Endothelial cell (in vitro differentiated cells): ENCODE measurements around the gene AFF2. TPM values are rescaled to one million over a fixed set of nuclear protein-coding genes. Genes with fewer than 3 reads are reported as not detected.

Experiments used
- DNase-seq: peaks from one replicate; pipeline ENCODE4 v3.0.0; 2021; ENCODE audit warnings: low spot score
- H3K27ac Mint-ChIP-seq: one replicate; pipeline ENCODE4 v1.8.0; 2021; ENCODE audit warnings: mixed read lengths, inconsistent platforms; ENCODE audit not compliant: unreplicated experiment
- H3K27me3 Mint-ChIP-seq: one replicate; pipeline ENCODE4 v1.8.0; 2021; ENCODE audit warnings: mild to moderate bottlenecking, moderate library complexity, mixed read lengths, inconsistent platforms; ENCODE audit not compliant: unreplicated experiment
- H3K36me3 Mint-ChIP-seq: one replicate; pipeline ENCODE4 v1.8.0; 2021; ENCODE audit warnings: mild to moderate bottlenecking, low read depth, mixed read lengths, inconsistent platforms; ENCODE audit not compliant: unreplicated experiment
- H3K4me1 Mint-ChIP-seq: one replicate; pipeline ENCODE4 v1.8.0; 2021; ENCODE audit warnings: mild to moderate bottlenecking, mixed read lengths, inconsistent platforms; ENCODE audit not compliant: unreplicated experiment
- H3K4me3 Mint-ChIP-seq: one replicate; pipeline ENCODE4 v1.8.0; 2021; ENCODE audit warnings: mild to moderate bottlenecking, mixed read lengths, inconsistent platforms; ENCODE audit not compliant: unreplicated experiment
- H3K9me3 Mint-ChIP-seq: one replicate; pipeline ENCODE4 v1.8.0; 2021; ENCODE audit warnings: mixed read lengths, inconsistent platforms; ENCODE audit not compliant: unreplicated experiment
- total RNA-seq: library from RNA; stranded (reverse); fragmentation: NEBNext Ultra II Directional; extraction: Animal tissue kit (Norgen Biotek cat#: 25700); gene quantifications from one replicate; pipeline ENCODE4 v1.2.1, GENCODE V29; 2021; ENCODE audit not compliant: unreplicated experiment
- TF ChIP-seq, protein P1 (sequence below): fragments of 200-600 bp; sonication (generic); IDR thresholded peaks from one replicate; pipeline ENCODE4 v1.5.0; 2021; ENCODE audit warnings: antibody characterized with exemption; ENCODE audit not compliant: unreplicated experiment

The AFF2 gene
- total RNA-seq, 1 donor from 2014 or later, result 9.3 TPM

DNA sequence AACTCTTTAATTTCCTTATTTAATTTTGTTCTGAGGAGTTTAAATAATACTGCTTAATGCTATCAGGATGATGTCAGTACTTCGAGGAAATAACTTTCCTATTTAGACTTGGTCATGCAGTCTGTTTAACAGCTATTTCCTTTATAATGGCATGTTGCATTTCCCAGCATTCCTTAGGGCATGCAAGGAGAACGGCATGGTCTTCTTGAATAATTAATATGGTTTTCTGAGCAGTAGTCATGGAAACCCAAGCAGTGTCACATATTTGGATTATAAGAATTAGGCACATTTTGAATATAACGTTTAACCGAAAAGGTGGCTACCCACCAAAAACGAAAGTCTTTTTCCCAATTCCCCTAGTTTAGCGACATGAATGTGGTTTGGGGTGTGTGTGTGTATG lies 76.0 kb downstream of the AFF2 start:
- TF ChIP-seq, protein P1, sequence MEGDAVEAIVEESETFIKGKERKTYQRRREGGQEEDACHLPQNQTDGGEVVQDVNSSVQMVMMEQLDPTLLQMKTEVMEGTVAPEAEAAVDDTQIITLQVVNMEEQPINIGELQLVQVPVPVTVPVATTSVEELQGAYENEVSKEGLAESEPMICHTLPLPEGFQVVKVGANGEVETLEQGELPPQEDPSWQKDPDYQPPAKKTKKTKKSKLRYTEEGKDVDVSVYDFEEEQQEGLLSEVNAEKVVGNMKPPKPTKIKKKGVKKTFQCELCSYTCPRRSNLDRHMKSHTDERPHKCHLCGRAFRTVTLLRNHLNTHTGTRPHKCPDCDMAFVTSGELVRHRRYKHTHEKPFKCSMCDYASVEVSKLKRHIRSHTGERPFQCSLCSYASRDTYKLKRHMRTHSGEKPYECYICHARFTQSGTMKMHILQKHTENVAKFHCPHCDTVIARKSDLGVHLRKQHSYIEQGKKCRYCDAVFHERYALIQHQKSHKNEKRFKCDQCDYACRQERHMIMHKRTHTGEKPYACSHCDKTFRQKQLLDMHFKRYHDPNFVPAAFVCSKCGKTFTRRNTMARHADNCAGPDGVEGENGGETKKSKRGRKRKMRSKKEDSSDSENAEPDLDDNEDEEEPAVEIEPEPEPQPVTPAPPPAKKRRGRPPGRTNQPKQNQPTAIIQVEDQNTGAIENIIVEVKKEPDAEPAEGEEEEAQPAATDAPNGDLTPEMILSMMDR, result no peak
- no peak for DNase-seq
- Mint-ChIP-seq H3K36me3 (no peaks in the 10 kb centered on the region), H3K27ac (no peak overlapping the region), H3K4me1 (no peaks in the 10 kb centered on the region), H3K4me3 (no peak overlapping the region), H3K9me3 (no peaks in the 10 kb centered on the region), H3K27me3 (no peaks in the 10 kb centered on the region)

DNA sequence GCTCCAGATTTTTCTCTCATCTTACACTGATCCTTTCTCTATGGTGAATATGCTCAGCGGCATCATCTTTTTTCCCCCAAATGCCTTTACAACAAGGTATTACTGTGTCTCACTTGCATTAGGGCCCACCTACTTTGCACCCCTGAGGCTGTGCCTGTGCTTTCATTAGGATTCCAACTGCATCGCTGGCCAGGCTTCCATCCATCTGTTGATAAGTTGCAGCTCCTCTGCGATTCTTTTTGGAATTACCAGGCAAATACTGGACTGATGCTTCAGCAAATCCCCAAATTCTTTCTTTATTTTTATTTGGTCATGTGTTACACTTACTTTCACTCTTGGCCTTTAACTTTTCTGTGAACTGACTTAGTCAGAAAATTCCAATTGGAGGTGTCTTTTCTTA lies 77.3 kb downstream of the AFF2 start:
- no peak for DNase-seq
- Mint-ChIP-seq H3K36me3 (no peaks in the 10 kb centered on the region), H3K27me3 (no peaks in the 10 kb centered on the region), H3K4me1 (no peaks in the 10 kb centered on the region), H3K27ac (no peak overlapping the region), H3K9me3 (no peaks in the 10 kb centered on the region), H3K4me3 (no peak overlapping the region)
- TF ChIP-seq, protein P1, result no peak

DNA sequence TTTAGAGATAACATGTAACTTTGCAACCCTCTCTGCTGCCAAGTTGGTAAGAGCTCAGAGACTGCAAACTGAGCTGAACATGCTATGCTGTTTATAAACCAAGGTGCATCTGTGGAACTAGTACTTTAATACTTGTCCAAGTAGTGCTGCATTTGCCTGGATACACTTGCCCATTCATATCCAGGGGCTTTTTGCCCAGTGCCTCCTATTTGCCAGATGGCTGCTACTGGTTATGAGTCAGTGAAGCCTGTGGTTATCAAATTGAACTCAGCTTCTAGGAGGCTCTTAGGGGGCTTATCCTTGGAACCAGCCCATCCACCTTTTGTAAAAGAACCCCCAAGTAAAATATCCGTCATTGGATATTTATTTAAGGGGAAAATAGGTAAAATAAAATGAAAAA lies 79.6 kb downstream of the AFF2 start:
- Mint-ChIP-seq H3K36me3 (no peaks in the 10 kb centered on the region), H3K27ac (no peak overlapping the region), H3K4me3 (no peak overlapping the region), H3K27me3 (peaks cover 2% of the 10 kb centered on the region), H3K9me3 (no peaks in the 10 kb centered on the region), H3K4me1 (no peaks in the 10 kb centered on the region)
- TF ChIP-seq, protein P1, result no peak
- DNase-seq, result no peak

GRCh38 chrX:148582353-148582752 lies 81.9 kb downstream of the AFF2 start:
- no peaks in the 10 kb centered on the region for H3K4me1 Mint-ChIP-seq
- H3K9me3 Mint-ChIP-seq, result no peaks in the 10 kb centered on the region
- no peaks in the 10 kb centered on the region for H3K36me3 Mint-ChIP-seq
- no peak overlapping the region for H3K4me3 Mint-ChIP-seq
- TF ChIP-seq, protein P1, result no peak
- no peak for DNase-seq
- no peak overlapping the region for H3K27ac Mint-ChIP-seq
- peaks cover 2% of the 10 kb centered on the region for H3K27me3 Mint-ChIP-seq

DNA sequence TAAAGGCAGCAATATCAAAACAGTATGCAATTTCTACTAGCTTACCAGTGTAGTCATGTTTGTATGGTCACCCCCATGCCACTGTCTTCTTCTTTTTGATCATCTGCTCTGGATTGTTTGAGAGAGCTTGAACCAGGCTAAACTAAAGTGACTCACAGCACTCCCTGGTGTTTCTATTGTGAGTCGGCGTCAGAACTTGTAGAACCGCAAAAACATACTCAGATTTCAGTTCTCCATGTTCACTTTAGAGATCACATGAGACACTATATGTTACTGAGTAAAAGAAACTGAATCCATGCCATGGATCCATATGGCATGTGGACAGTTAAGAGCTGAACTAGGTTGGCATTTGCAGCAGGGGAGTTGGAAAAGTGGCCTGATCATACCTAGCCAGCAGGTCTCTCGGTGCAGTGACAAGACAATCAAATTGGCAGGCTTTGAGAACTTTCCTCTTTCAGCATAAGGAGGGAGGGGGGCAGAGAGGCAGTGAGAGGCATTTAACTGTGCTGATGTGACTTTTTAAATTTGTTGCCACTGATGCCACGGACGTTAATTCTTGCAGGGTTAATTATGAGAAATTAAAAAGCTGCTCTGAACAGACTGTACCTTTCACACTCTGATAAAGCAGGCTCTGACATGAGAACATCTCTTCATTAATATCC lies 88.4 kb downstream of the AFF2 start:
- Mint-ChIP-seq H3K36me3 (no peaks in the 10 kb centered on the region), H3K4me3 (no peak overlapping the region), H3K9me3 (no peaks in the 10 kb centered on the region), H3K4me1 (peaks cover 2% of the 10 kb centered on the region), H3K27ac (no peak overlapping the region), H3K27me3 (peaks cover 2% of the 10 kb centered on the region)
- no peak for DNase-seq
- TF ChIP-seq, protein P1, result no peak
